Measurements from ENCODE around the gene SLC12A8. TPM values are rescaled to one million over a fixed set of nuclear protein-coding genes. Genes with fewer than 3 reads are reported as not detected.

Gene SLC12A8
- total RNA-seq, 1 donor from 2014 or later: 3.0 TPM

DNA sequence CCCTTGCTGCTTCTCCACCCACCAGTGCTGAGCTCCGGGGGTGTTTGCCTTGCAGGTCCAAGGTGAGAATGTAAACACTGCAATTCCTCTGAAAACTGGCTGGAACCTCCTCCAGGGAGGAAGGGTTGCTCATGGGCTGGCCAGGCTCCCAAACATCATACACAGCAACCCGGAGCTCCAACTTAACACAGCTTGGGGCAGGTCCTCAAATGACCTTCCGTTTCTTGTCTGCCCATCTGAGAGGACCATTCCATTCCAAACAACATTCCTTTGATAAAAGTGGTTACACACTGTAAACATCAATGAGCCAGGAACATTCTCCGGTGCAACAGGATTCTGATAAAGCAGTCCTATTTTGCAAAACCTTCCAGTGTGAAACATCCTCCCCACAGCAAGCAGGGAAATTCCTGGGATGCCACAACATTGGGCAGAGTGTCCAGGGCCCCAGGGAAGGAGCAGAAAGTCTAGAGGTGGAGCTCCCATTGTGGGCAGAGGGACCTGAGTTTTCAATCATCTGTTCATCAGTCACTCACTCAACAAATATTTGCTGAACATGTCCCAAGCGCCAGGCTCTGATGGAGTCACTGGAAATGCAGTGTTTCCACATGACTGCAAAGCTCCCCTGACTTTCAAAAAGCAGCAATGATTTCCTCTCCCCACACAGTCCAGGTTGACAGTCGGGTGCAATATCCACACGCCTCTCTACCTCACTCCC, 149.5 kb downstream of the SLC12A8 start:
- peak overlapping the region; percentile 71 for H3K27ac Mint-ChIP-seq (ENCODE audit: unreplicated experiment)
- H3K4me1 Mint-ChIP-seq (ENCODE audit: unreplicated experiment): peaks cover 37% of the 10 kb centered on the region
- TF ChIP-seq, protein P1, sequence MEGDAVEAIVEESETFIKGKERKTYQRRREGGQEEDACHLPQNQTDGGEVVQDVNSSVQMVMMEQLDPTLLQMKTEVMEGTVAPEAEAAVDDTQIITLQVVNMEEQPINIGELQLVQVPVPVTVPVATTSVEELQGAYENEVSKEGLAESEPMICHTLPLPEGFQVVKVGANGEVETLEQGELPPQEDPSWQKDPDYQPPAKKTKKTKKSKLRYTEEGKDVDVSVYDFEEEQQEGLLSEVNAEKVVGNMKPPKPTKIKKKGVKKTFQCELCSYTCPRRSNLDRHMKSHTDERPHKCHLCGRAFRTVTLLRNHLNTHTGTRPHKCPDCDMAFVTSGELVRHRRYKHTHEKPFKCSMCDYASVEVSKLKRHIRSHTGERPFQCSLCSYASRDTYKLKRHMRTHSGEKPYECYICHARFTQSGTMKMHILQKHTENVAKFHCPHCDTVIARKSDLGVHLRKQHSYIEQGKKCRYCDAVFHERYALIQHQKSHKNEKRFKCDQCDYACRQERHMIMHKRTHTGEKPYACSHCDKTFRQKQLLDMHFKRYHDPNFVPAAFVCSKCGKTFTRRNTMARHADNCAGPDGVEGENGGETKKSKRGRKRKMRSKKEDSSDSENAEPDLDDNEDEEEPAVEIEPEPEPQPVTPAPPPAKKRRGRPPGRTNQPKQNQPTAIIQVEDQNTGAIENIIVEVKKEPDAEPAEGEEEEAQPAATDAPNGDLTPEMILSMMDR (IDR thresholded peaks at IDR 0.05): no peak
- H3K9me3 Mint-ChIP-seq (ENCODE audit: unreplicated experiment): no peaks in the 10 kb centered on the region
- DNase-seq (ENCODE audit: extremely low spot score, unreplicated experiment): no peak
- H3K4me3 Mint-ChIP-seq (ENCODE audit: unreplicated experiment): no peak overlapping the region
- no peaks in the 10 kb centered on the region for H3K27me3 Mint-ChIP-seq (ENCODE audit: unreplicated experiment)
- no peaks in the 10 kb centered on the region for H3K36me3 Mint-ChIP-seq (ENCODE audit: unreplicated experiment)

DNA sequence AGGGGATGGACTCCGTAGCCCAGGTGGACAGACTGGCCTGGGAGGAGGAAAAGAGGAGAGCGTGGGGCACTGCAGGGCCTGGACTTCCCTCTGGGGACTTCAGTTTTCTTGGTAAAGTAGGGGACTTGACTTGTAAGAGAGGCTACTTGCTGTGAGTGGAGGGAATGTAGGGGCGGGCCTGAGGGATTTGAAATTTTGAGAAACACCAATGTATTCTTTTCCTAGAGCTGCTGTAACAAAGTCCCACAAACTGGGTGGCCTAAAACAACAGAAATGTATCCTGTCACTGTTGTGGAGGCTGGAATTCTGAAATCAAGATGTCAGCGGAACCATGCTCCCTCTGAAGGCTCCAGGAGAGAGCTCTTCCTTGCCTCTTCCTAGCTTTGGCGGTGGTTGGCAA, 150.9 kb downstream of the SLC12A8 start:
- H3K4me1 Mint-ChIP-seq (ENCODE audit: unreplicated experiment): peaks cover 46% of the 10 kb centered on the region
- no peak for DNase-seq (ENCODE audit: extremely low spot score, unreplicated experiment)
- TF ChIP-seq, protein P1 (IDR thresholded peaks at IDR 0.05): no peak
- H3K4me3 Mint-ChIP-seq (ENCODE audit: unreplicated experiment): no peak overlapping the region
- no peaks in the 10 kb centered on the region for H3K27me3 Mint-ChIP-seq (ENCODE audit: unreplicated experiment)
- no peaks in the 10 kb centered on the region for H3K9me3 Mint-ChIP-seq (ENCODE audit: unreplicated experiment)
- H3K27ac Mint-ChIP-seq (ENCODE audit: unreplicated experiment): peak overlapping the region; percentile 67
- H3K36me3 Mint-ChIP-seq (ENCODE audit: unreplicated experiment): no peaks in the 10 kb centered on the region

DNA sequence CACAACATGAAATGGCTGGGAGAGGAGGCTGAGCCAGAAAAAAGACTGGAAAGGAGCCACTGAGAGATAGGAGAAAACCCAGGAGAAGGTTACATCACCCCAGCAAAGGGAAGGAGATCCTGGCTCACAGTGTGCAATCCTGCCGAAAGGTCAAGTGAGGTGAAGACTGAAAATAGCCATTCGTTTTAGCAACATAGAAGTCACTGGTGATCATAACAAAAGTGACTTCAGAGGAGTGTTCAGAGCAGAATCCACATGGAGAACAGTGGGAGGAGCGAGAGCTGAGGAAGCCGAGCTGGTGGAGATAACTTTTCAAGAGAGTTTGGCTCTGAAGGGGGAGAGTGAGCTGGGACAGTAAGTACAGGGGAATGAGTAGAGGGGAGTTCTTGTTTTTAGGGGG, 151.4 kb downstream of the SLC12A8 start:
- H3K27me3 Mint-ChIP-seq (ENCODE audit: unreplicated experiment): no peaks in the 10 kb centered on the region
- DNase-seq (ENCODE audit: extremely low spot score, unreplicated experiment): no peak
- H3K4me1 Mint-ChIP-seq (ENCODE audit: unreplicated experiment): peaks cover 50% of the 10 kb centered on the region
- TF ChIP-seq, protein P1 (IDR thresholded peaks at IDR 0.05): no peak
- peak overlapping the region; percentile 2 for H3K4me3 Mint-ChIP-seq (ENCODE audit: unreplicated experiment)
- no peaks in the 10 kb centered on the region for H3K9me3 Mint-ChIP-seq (ENCODE audit: unreplicated experiment)
- H3K36me3 Mint-ChIP-seq (ENCODE audit: unreplicated experiment): no peaks in the 10 kb centered on the region
- H3K27ac Mint-ChIP-seq (ENCODE audit: unreplicated experiment): peak overlapping the region; percentile 67

DNA sequence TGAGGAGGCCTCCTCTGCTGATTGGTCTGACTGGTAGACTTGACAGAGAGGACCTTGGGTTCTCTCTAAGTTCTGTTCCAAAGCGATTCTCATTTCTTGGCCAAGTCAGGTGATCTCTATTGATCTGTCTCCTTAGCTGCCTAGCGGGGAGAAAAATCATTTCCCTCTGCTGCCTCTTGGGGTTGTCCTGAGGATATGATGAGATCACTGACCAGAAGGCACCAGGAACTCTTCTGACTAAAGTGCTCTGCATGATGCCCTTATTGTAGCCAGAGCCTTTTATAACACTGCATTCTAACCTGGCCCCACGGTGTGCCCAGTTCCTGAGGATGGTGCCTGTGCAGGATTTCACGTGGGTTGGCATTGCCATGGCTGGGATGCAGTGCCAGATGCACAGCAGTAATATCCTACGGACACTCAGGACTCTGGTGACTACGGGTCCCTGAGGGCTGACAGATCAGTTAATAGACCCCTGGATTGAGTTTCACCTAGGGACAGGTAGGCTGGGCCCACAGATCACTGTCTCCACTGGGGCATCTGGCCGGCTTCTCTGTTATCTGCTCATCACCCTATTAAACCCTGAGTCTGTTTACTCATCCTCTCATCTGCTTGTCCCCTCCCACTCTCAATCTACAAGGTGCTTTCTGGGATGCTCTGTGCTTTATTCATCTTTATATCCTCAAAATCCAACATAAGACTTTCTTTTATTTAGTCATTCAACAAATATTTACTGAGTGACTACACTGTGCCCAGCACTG, 152.9 kb downstream of the SLC12A8 start:
- no peaks in the 10 kb centered on the region for H3K27me3 Mint-ChIP-seq (ENCODE audit: unreplicated experiment)
- no peak overlapping the region for H3K4me3 Mint-ChIP-seq (ENCODE audit: unreplicated experiment)
- H3K36me3 Mint-ChIP-seq (ENCODE audit: unreplicated experiment): no peaks in the 10 kb centered on the region
- H3K9me3 Mint-ChIP-seq (ENCODE audit: unreplicated experiment): no peaks in the 10 kb centered on the region
- TF ChIP-seq, protein P1 (IDR thresholded peaks at IDR 0.05): no peak
- H3K4me1 Mint-ChIP-seq (ENCODE audit: unreplicated experiment): peaks cover 51% of the 10 kb centered on the region
- no peak for DNase-seq (ENCODE audit: extremely low spot score, unreplicated experiment)
- H3K27ac Mint-ChIP-seq (ENCODE audit: unreplicated experiment): no peak overlapping the region

DNA sequence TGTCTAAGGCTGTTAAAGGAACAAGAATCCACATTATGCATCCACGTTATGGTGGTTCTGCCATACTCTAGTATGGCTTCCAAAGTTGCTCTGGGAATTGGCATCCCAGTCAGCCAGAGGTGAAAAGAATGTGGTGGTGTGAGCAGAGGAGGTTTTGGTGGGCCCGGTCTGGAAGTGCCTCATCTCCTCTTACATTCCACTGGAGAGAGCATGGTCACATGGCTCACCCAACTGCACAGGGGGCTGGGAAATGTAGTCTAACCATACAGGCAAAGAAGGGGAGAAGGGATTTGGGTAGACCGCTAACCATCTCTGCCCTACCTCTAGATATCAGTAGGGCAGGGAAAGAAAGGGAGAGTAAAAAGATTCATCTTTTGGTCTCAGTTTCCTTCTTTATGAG, 153.6 kb downstream of the SLC12A8 start:
- Mint-ChIP-seq H3K27ac (ENCODE audit: unreplicated experiment) (no peak overlapping the region), H3K27me3 (ENCODE audit: unreplicated experiment) (no peaks in the 10 kb centered on the region), H3K4me1 (ENCODE audit: unreplicated experiment) (peaks cover 58% of the 10 kb centered on the region), H3K4me3 (ENCODE audit: unreplicated experiment) (no peak overlapping the region), H3K36me3 (ENCODE audit: unreplicated experiment) (no peaks in the 10 kb centered on the region), H3K9me3 (ENCODE audit: unreplicated experiment) (no peaks in the 10 kb centered on the region)
- no peak for DNase-seq (ENCODE audit: extremely low spot score, unreplicated experiment)
- TF ChIP-seq, protein P1 (IDR thresholded peaks at IDR 0.05): no peak

Data from osteocyte (in vitro differentiated cells).